ENCODE measurements around the gene RNF32.

Gene RNF32

DNA sequence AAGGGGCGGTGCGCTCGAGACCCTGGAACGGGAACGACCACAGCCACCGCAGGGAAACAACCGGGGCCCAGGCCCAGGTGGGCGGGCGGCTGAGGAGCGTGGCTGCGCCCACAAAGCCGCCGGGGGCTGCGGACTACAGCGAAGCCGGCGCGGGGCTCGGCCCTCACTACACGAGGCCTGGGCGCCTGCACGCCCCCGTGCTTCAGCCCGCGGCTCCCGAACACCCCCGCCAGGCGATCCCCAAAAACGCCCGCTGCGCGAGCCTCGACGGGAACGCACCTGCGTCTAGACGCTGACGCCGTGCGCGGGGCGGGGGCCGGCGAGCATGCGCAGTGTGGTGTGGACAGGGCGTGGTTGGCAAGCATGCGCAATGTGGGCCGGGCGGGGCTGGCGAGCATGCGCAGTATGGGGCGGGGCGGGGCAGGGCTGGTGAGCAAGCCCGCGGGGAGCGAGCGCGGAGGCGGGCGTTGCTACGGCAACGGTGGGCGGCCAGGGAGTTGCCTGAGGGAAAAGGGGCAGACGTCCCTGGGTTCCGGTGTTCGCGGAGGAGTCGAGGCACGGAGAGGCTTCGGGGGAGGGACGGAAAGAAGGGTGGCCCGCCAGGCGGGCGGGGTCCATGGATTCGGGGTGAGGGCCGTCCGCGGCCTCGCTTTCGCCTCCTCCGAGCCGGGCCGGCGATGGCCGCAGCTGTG lies at the start of gene RNF32:
Gene RNF32 (plus strand): TSS at position 518 of the 692 bp plus-strand sequence. CDS start 3,104 bp downstream, outside the sequence.
- peak; percentile 84 for DNase-seq (ENCODE audit: low read depth)
- no peak for TF ChIP-seq CTCF (conservative IDR thresholded peaks at IDR 0.05; ENCODE audit: control insufficient read depth, insufficient read depth, low read depth, low read length)
- peak within 1 kb of the TSS; percentile 74 for H3K4me3 ChIP-seq (ENCODE audit: control insufficient read depth, low read depth, low read length)

GRCh38 chr7:156592155-156592884 lies 48.3 kb upstream of the RNF32 start:
- H3K4me3 ChIP-seq (ENCODE audit: control insufficient read depth, low read depth, low read length): no peak overlapping the region
- DNase-seq (ENCODE audit: low read depth): no peak
- TF ChIP-seq CTCF (conservative IDR thresholded peaks at IDR 0.05; ENCODE audit: control insufficient read depth, insufficient read depth, low read depth, low read length): no peak

GRCh38 chr7:156594283-156595080 lies 46.1 kb upstream of the RNF32 start:
- DNase-seq (ENCODE audit: low read depth): no peak
- H3K4me3 ChIP-seq (ENCODE audit: control insufficient read depth, low read depth, low read length): no peak overlapping the region
- no peak for TF ChIP-seq CTCF (conservative IDR thresholded peaks at IDR 0.05; ENCODE audit: control insufficient read depth, insufficient read depth, low read depth, low read length)

DNA sequence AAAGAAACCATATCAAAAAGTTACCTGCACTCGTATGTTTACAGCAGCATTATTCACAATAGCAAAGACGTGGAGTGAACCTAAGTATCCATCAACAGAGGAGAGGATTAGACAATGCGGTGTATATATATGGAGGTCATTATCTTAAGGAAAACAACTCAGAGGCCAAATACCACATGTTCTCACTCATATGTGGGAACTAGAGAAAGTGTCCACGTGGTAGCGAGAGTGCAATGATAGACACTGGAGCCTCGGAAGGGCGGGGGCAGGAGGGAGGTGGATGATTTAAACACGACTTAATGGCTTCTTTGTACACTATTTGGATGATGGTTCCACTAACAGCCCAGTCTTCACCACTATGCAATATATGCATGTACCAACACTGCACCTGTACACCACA lies 40.1 kb upstream of the RNF32 start:
- H3K4me3 ChIP-seq (ENCODE audit: control insufficient read depth, low read depth, low read length): no peak overlapping the region
- TF ChIP-seq CTCF (conservative IDR thresholded peaks at IDR 0.05; ENCODE audit: control insufficient read depth, insufficient read depth, low read depth, low read length): no peak
- no peak for DNase-seq (ENCODE audit: low read depth)

GRCh38 chr7:156602283-156602682 lies 38.3 kb upstream of the RNF32 start:
- no peak for DNase-seq (ENCODE audit: low read depth)
- TF ChIP-seq CTCF (conservative IDR thresholded peaks at IDR 0.05; ENCODE audit: control insufficient read depth, insufficient read depth, low read depth, low read length): no peak
- H3K4me3 ChIP-seq (ENCODE audit: control insufficient read depth, low read depth, low read length): no peak overlapping the region

DNA sequence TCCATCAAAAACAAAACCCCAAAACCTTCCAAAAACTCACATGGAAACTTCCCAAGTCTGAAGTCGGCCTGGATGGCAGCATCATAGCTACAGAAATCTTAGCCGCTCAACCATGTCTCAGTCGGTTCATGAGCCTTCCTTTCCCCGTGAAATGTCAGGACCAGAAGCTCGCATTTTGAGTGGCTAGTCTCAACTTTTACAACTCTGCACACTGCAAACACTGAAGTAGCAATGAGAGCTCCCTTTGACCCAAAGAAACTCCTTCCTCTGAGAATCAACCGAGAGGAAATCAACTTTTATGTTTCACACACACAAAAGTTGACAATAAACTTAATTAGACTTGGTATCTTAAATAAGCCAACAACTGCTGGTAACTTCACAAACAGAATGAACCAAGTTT lies 37.6 kb upstream of the RNF32 start:
- H3K4me3 ChIP-seq (ENCODE audit: control insufficient read depth, low read depth, low read length): no peak overlapping the region
- no peak for DNase-seq (ENCODE audit: low read depth)
- TF ChIP-seq CTCF (conservative IDR thresholded peaks at IDR 0.05; ENCODE audit: control insufficient read depth, insufficient read depth, low read depth, low read length): no peak

Measured in fibroblast of mammary gland (primary cell).